Hepatocyte (in vitro differentiated cells): ENCODE measurements around the gene SCN7A. TPM values are rescaled to one million over a fixed set of nuclear protein-coding genes. Genes with fewer than 3 reads are reported as not detected.

Experiments
- DNase-seq: peaks from one replicate; pipeline ENCODE4 v3.0.0-alpha.2; 2016; ENCODE audit warnings: low spot score
- H2AFZ ChIP-seq: fragments of 200-600 bp; sonication (generic); 2 replicates; pipeline ENCODE4 v1.6.0; 2016; ENCODE audit warnings: antibody characterized with exemption, mild to moderate bottlenecking
- H3K27ac ChIP-seq: fragments of 200-600 bp; sonication (generic); 2 replicates; pipeline ENCODE4 v1.5.1; 2016; ENCODE audit warnings: mild to moderate bottlenecking
- H3K27me3 ChIP-seq: fragments of 200-600 bp; sonication (generic); 2 replicates; pipeline ENCODE4 v1.6.1; 2016
- H3K36me3 ChIP-seq: fragments of 200-600 bp; sonication (generic); replicated peaks from 2 replicates; pipeline ENCODE4 v1.5.1; 2016; ENCODE audit warnings: low read depth; ENCODE audit not compliant: insufficient read depth
- H3K4me1 ChIP-seq: fragments of 200-600 bp; sonication (generic); 2 replicates; pipeline ENCODE4 v1.5.1; 2016; ENCODE audit warnings: mild to moderate bottlenecking, moderate library complexity; ENCODE audit not compliant: insufficient read depth
- H3K4me2 ChIP-seq: fragments of 200-600 bp; sonication (generic); 2 replicates; pipeline ENCODE4 v1.6.0; 2016
- H3K4me3 ChIP-seq: fragments of 200-600 bp; sonication (generic); 2 replicates; pipeline ENCODE4 v1.5.1; 2016; ENCODE audit warnings: mild to moderate bottlenecking
- H3K79me2 ChIP-seq: fragments of 200-600 bp; sonication (generic); 2 replicates; pipeline ENCODE4 v1.6.0; 2017; ENCODE audit warnings: mild to moderate bottlenecking
- H3K9me2 ChIP-seq: fragments of 200-600 bp; sonication (generic); replicated peaks from 2 replicates; pipeline ENCODE4 v1.6.0; 2017; ENCODE audit warnings: mild to moderate bottlenecking; ENCODE audit not compliant: insufficient read depth
- H3K9me3 ChIP-seq: fragments of 200-600 bp; sonication (generic); 2 replicates; pipeline ENCODE4 v1.5.1; 2016; ENCODE audit warnings: low read depth, mild to moderate bottlenecking
- H4K20me1 ChIP-seq: fragments of 200-600 bp; sonication (generic); 2 replicates; pipeline ENCODE4 v1.6.0; 2016; ENCODE audit warnings: mild to moderate bottlenecking; ENCODE audit not compliant: insufficient read depth, poor library complexity, severe bottlenecking
- EZH2 ChIP-seq: fragments of 200-600 bp; sonication (generic); IDR thresholded peaks from 2 replicates; pipeline ENCODE4 v1.6.1; 2016; ENCODE audit warnings: antibody characterized with exemption, mild to moderate bottlenecking, borderline replicate concordance
- EZH2phosphoT487 ChIP-seq: fragments of 200-600 bp; sonication (generic); IDR thresholded peaks from one replicate; pipeline ENCODE4 v1.6.1; 2018; ENCODE audit warnings: antibody characterized with exemption, mild to moderate bottlenecking, low read depth, moderate library complexity; ENCODE audit not compliant: unreplicated experiment, severe bottlenecking
- WGBS: methylation state at CpG from one replicate; pipeline ENCODE4 v1.1.6; 2016; ENCODE audit warnings: low lambda C conversion rate; ENCODE audit errors: missing lambda C conversion rate; 5-methylcytosine and 5-hydroxymethylcytosine counted together
- polyA plus RNA-seq: library from polyadenylated mRNA; unstranded; fragments of >200 nt; fragmentation: Nextera tagmentation; extraction: Ambion mirVana; gene quantifications from 2 replicates; pipeline ENCODE4 v1.2.1, GENCODE V29; 2016
- total RNA-seq: library from RNA; depleted of rRNA; stranded (reverse); fragments of >200 nt; gene quantifications from 2 replicates; pipeline ENCODE4 v1.2.3, GENCODE V29; 2014
- TF ChIP-seq, protein P1 (sequence below): fragments of 200-600 bp; sonication (generic); IDR thresholded peaks from 2 replicates; pipeline ENCODE4 v1.5.1; 2016; ENCODE audit warnings: antibody characterized with exemption, mild to moderate bottlenecking; ENCODE audit not compliant: poor library complexity

SCN7A gene
- total and polyA plus RNA-seq, 2 experiments from 2014 or later, result 0.29 to 5.0 TPM

DNA sequence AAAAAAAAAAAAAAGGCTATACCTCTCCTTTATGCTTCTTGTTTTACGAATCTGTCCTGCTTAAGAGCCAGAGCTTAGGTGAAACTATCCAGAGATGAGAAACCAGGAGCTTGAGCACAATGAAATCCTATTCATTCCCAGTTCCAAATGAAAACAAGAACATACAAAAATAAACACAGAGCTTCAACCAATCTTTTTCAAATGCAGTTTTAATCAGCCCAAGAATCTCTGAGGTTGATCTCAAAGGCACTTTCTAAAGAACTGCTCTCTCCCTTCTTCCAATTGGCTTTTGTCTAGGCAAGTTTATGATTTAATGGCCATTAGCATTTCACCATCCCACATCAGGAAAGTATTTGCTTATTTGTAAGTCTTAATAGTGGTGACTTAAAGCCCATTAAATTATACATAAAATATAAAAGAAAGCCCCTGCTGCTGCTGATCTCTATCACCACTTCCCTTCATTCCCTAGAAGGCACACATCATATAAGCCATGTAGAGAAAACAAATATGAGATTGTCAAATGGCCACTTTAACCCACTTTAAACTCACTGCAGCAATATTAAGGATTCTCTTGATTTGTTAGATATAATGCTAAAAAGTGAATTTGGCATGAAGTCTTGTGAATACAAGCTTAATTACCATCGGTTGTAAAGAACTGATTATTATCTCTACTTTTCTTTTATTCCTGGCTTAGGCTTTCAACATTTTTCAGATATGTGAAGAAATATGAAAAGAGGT, 89.0 kb downstream of the SCN7A start:
- no peak overlapping the region for H2AFZ ChIP-seq

DNA sequence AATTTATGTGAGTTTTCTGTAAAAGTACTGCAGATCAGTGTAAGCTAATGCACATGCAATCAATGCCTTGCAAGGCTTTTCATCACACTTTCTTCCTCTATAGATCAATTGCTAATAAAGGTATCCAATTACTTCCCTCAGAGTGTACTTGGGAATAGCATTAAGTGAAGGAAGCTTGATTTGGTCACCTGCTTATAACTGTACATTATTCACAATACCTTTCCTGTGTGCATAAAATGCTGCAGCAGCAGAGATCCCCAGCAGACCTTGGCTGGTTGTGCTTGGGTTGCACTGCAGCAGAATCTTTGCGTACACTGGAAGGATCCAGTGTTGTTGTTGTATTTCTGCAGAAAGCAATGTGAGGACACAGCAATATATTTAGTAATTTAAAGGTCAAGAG, 99.8 kb downstream of the SCN7A start:
- Histone ChIP-seq H3K27me3 (no peaks in the 10 kb centered on the region), H2AFZ (no peak overlapping the region)
- no peak for DNase-seq

More for the DNA sequence above, 89.0 kb downstream of the SCN7A start:
- Histone ChIP-seq H3K4me2 (no peak overlapping the region), H3K9me2 (no peaks in the 10 kb centered on the region), H3K9me3 (no peaks in the 10 kb centered on the region), H3K27me3 (no peaks in the 10 kb centered on the region), H3K36me3 (no peaks in the 10 kb centered on the region), H4K20me1 (no peaks in the 10 kb centered on the region), H3K4me3 (no peak overlapping the region), H3K27ac (no peak overlapping the region), H3K79me2 (no peaks in the 10 kb centered on the region), H3K4me1 (no peaks in the 10 kb centered on the region)
- DNase-seq, result no peak
- TF ChIP-seq, protein P1, sequence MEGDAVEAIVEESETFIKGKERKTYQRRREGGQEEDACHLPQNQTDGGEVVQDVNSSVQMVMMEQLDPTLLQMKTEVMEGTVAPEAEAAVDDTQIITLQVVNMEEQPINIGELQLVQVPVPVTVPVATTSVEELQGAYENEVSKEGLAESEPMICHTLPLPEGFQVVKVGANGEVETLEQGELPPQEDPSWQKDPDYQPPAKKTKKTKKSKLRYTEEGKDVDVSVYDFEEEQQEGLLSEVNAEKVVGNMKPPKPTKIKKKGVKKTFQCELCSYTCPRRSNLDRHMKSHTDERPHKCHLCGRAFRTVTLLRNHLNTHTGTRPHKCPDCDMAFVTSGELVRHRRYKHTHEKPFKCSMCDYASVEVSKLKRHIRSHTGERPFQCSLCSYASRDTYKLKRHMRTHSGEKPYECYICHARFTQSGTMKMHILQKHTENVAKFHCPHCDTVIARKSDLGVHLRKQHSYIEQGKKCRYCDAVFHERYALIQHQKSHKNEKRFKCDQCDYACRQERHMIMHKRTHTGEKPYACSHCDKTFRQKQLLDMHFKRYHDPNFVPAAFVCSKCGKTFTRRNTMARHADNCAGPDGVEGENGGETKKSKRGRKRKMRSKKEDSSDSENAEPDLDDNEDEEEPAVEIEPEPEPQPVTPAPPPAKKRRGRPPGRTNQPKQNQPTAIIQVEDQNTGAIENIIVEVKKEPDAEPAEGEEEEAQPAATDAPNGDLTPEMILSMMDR, result no peak
- TF ChIP-seq EZH2phosphoT487 (no peak), EZH2 (no peak)
- 50% methylated on average over 2 of the region's 2 CpGs for WGBS

DNA sequence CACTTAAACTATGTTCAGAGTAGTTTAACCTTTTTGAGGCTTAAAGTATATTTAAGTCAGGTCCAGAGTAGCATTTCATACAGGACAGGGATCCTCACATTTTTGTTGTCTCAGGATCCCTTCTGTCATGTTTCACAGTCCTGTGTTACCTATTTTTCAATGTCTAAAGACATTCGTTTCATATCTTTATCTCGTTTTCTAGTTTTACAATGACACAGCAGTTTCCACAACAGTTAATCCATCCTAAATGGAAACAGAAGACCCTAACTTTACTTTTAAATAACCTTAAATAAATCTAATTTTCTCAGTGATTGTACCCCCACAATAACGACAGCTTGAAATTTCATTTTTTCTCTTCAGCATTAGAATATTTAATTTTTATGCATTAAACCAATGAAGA, 101.0 kb downstream of the SCN7A start:
- Histone ChIP-seq H3K27ac (no peak overlapping the region), H3K4me3 (no peak overlapping the region), H3K4me1 (no peaks in the 10 kb centered on the region), H3K9me3 (no peaks in the 10 kb centered on the region), H3K9me2 (no peaks in the 10 kb centered on the region), H3K4me2 (no peak overlapping the region), H2AFZ (no peak overlapping the region), H3K79me2 (no peaks in the 10 kb centered on the region), H4K20me1 (no peaks in the 10 kb centered on the region), H3K27me3 (no peaks in the 10 kb centered on the region), H3K36me3 (no peaks in the 10 kb centered on the region)
- TF ChIP-seq EZH2phosphoT487 (no peak), EZH2 (no peak)
- TF ChIP-seq, protein P1, result no peak
- DNase-seq, result no peak
- 65% methylated on average over 3 of the region's 3 CpGs for WGBS

More for the DNA sequence above, 99.8 kb downstream of the SCN7A start:
- H3K9me2 ChIP-seq, result no peaks in the 10 kb centered on the region
- H3K27ac ChIP-seq, result no peak overlapping the region
- no peak overlapping the region for H3K4me2 ChIP-seq
- H3K79me2 ChIP-seq, result no peaks in the 10 kb centered on the region
- no peaks in the 10 kb centered on the region for H3K9me3 ChIP-seq
- H3K4me3 ChIP-seq, result no peak overlapping the region
- TF ChIP-seq EZH2phosphoT487 (no peak), EZH2 (no peak)
- TF ChIP-seq, protein P1, result no peak
- H4K20me1 ChIP-seq, result no peaks in the 10 kb centered on the region
- H3K4me1 ChIP-seq, result no peaks in the 10 kb centered on the region
- WGBS, result 100% methylated on average over 1 of the region's 1 CpG
- H3K36me3 ChIP-seq, result no peaks in the 10 kb centered on the region
